Right lobe of liver (tissue), 4 donors: Measurements from ENCODE around the gene LHX4.

Experiments used
- POLR2A ChIP-seq: fragments of 450-650 bp; IDR thresholded peaks from one replicate; pipeline ENCODE4 v1.6.1; 2017; ENCODE audit warnings: antibody characterized with exemption, mild to moderate bottlenecking
- TF ChIP-seq, protein P1 (sequence below), 4 donors: fragments of 200-600 bp in 3 of 4; fragments of 450-650 bp in 1 of 4; IDR thresholded peaks; one replicate each; pipeline versions ENCODE4 v1.5.1 to v1.8.0; 2016 to 2022; ENCODE audit warnings: antibody characterized with exemption in 4 of 4, mild to moderate bottlenecking in 2 of 4
- donor health status: DM: no; HTN: no; CAD: no.
- donor health status: DM: no; HTN: no; CAD: no.
- donor health status: DM: no; HTN: yes; CAD: no.

- TF ChIP-seq, protein P1, sequence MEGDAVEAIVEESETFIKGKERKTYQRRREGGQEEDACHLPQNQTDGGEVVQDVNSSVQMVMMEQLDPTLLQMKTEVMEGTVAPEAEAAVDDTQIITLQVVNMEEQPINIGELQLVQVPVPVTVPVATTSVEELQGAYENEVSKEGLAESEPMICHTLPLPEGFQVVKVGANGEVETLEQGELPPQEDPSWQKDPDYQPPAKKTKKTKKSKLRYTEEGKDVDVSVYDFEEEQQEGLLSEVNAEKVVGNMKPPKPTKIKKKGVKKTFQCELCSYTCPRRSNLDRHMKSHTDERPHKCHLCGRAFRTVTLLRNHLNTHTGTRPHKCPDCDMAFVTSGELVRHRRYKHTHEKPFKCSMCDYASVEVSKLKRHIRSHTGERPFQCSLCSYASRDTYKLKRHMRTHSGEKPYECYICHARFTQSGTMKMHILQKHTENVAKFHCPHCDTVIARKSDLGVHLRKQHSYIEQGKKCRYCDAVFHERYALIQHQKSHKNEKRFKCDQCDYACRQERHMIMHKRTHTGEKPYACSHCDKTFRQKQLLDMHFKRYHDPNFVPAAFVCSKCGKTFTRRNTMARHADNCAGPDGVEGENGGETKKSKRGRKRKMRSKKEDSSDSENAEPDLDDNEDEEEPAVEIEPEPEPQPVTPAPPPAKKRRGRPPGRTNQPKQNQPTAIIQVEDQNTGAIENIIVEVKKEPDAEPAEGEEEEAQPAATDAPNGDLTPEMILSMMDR (IDR thresholded peaks at IDR 0.05): no peak
- TF ChIP-seq POLR2A: no peak
These were observed 4.7 kb upstream of the LHX4 start for GRCh38 chr1:180225403-180225802.
